Epithelial cell of proximal tubule (primary cell): ENCODE measurements around the gene PDZRN4. TPM values are rescaled to one million over a fixed set of nuclear protein-coding genes. Genes with fewer than 3 reads are reported as not detected.

Source experiments
- DNase-seq: peaks from one replicate; pipeline ENCODE4 v3.0.0-alpha.2; 2011; ENCODE audit warnings: low read depth
- H3K4me3 ChIP-seq: 2 replicates; pipeline ENCODE4 v1.5.1; 2011; ENCODE audit warnings: low read depth, mild to moderate bottlenecking, low read length
- total RNA-seq: library from RNA; depleted of rRNA; stranded (reverse); fragments of >200 nt; gene quantifications from 2 replicates; pipeline ENCODE4 v1.2.3, GENCODE V29; 2015
- TF ChIP-seq, protein P1 (sequence below): conservative IDR thresholded peaks from 2 replicates; pipeline ENCODE4 v1.5.1; 2012; ENCODE audit warnings: low read depth, mild to moderate bottlenecking, low read length

PDZRN4 gene
- total RNA-seq, 1 donor from 2014 or later: not detected

DNA sequence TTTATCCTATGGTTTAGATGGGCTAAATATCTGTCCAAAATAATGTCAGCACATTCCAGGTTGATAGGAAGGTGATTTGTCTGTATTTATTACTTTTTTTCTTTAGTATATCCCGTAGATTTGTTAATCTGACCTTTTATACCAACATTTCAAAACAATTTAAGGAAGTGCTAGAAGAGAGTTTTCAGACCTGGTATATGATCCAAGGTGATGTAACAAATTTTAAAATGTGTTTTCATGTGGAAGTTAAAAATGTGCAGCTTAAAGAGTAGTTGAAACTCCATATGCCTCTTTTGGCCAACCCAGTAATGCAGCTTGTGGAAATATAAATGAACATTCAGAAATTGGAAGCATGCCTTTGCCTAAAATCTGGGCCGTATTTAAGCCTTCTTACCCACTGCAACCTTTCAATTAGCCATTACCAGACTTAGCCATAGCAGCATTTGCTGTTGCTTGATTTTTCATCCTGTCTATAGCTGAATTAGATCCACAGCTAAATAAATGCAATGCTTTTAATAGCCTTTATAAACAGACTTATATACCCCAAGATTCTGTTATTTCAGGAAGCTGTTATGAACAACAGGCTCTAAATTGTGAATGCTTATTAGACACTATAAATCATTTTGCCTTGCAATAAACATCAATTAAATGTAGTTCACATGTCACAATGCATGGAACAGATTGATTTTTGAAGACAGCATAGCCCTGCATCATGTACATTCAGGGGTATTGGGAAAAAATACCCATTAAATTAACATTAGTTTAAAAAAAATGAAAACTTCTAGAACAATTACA, 271.2 kb downstream of the PDZRN4 start:
- no peak for DNase-seq
- H3K4me3 ChIP-seq: no peak overlapping the region
- TF ChIP-seq, protein P1, sequence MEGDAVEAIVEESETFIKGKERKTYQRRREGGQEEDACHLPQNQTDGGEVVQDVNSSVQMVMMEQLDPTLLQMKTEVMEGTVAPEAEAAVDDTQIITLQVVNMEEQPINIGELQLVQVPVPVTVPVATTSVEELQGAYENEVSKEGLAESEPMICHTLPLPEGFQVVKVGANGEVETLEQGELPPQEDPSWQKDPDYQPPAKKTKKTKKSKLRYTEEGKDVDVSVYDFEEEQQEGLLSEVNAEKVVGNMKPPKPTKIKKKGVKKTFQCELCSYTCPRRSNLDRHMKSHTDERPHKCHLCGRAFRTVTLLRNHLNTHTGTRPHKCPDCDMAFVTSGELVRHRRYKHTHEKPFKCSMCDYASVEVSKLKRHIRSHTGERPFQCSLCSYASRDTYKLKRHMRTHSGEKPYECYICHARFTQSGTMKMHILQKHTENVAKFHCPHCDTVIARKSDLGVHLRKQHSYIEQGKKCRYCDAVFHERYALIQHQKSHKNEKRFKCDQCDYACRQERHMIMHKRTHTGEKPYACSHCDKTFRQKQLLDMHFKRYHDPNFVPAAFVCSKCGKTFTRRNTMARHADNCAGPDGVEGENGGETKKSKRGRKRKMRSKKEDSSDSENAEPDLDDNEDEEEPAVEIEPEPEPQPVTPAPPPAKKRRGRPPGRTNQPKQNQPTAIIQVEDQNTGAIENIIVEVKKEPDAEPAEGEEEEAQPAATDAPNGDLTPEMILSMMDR: no peak

GRCh38 chr12:41459906-41460214, 271.7 kb downstream of the PDZRN4 start:
- no peak overlapping the region for H3K4me3 ChIP-seq
- TF ChIP-seq, protein P1: no peak

DNA sequence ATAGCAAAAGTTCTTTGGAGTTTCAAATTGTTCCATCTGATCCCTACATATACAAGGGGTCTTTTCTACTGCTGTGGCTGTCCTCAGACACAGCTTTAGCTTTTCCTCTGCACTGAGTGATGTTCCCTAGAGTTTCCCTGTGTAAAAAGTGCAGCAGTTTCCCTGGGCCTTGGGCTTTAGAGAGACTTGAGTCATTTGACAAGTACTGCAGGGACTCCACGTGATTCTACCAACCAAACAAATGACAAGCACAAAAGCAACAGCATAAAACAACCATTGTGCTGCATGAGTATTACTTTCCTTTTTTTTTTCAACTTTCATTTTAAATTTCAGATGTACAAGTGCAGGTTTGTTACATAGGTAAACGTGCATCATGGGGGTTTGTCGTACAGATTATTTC, 272.8 kb downstream of the PDZRN4 start:
- DNase-seq: no peak
- H3K4me3 ChIP-seq: no peak overlapping the region
- TF ChIP-seq, protein P1: no peak

More at GRCh38 chr12:41459906-41460214, 271.7 kb downstream of the PDZRN4 start:
- no peak for DNase-seq

DNA sequence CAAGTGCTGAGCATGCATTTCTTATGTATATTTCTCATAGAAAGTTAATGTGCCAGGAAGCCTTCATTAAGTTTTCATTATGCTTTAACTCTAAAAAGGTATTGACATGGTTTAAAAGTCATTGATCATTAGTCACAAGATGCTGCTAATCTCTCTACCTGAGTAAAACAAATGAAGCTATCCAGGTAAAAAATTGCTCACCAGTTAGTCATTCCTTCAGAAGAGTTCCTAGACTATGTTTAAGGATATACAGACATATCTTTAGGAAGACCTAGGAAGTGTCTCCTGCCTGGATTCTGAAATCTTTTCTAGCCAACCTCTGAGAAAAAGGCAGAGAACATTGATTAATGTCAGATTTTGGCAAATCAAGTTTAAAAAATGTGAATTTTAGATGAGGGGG, 274.2 kb downstream of the PDZRN4 start:
- DNase-seq: no peak
- H3K4me3 ChIP-seq: no peak overlapping the region
- TF ChIP-seq, protein P1: no peak

- TF ChIP-seq, protein P1: no peak
- DNase-seq: no peak
- no peak overlapping the region for H3K4me3 ChIP-seq
Observed at GRCh38 chr12:41465526-41465925, 277.4 kb downstream of the PDZRN4 start.

DNA sequence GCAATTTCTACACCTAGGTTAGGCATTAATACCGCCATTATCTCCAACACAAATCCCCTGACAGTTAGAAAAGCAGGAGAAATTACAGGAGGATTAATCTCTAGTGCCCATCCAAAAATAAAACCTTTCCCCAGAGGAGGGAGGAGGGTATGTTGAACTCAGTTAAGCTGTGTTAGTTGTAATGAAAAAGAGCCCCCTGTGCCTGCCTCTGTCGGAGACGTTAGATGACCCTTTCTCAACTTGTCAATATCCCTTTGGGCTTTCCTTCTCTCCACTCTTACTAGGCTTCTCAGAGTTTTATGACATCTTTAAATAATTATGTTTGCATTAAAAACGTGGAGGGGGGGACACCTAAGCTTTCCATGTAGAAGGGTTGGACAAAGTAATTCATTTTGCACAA, 278.2 kb downstream of the PDZRN4 start:
- DNase-seq: no peak
- no peak overlapping the region for H3K4me3 ChIP-seq
- TF ChIP-seq, protein P1: no peak

DNA sequence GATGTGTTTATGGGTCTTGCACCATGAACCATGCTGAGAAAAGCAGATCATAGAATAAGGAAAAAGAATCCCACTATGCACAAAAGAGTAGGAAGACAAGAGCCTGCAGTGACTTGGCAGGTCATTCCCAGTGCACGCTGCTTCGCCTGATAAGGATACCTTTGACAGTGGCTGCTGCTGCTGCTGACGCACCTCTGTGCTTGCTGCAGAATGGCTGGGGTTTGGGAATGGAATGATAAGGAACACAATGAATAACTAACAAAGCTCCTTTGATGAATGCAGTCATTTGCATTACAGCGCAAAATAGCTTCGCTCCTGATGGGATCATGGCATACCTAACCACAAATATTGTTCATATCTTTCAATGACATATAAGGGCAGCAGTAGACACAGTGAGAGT, 278.7 kb downstream of the PDZRN4 start:
- DNase-seq: no peak
- no peak overlapping the region for H3K4me3 ChIP-seq
- TF ChIP-seq, protein P1: no peak
